GM12865 (cell line): ENCODE results near the gene CEP41.

Experiments
- DNase-seq: peaks from one replicate; pipeline ENCODE4 v3.0.0; 2010; ENCODE audit warnings: low read depth
- H3K4me3 ChIP-seq: 2 replicates; pipeline ENCODE4 v1.5.1; 2011; ENCODE audit warnings: mild to moderate bottlenecking, low read depth, low read length, control low read depth
- TF ChIP-seq, protein P1 (sequence below): IDR thresholded peaks from 2 replicates; pipeline ENCODE4 v1.5.1; 2011; ENCODE audit warnings: low read length, control low read depth, low read depth, inconsistent platforms; ENCODE audit not compliant: insufficient read depth; ENCODE audit errors: missing control alignments

Gene CEP41

GRCh38 chr7:130345725-130346124, 95.1 kb downstream of the CEP41 start:
- no peak overlapping the region for H3K4me3 ChIP-seq
- no peak for DNase-seq
- TF ChIP-seq, protein P1, sequence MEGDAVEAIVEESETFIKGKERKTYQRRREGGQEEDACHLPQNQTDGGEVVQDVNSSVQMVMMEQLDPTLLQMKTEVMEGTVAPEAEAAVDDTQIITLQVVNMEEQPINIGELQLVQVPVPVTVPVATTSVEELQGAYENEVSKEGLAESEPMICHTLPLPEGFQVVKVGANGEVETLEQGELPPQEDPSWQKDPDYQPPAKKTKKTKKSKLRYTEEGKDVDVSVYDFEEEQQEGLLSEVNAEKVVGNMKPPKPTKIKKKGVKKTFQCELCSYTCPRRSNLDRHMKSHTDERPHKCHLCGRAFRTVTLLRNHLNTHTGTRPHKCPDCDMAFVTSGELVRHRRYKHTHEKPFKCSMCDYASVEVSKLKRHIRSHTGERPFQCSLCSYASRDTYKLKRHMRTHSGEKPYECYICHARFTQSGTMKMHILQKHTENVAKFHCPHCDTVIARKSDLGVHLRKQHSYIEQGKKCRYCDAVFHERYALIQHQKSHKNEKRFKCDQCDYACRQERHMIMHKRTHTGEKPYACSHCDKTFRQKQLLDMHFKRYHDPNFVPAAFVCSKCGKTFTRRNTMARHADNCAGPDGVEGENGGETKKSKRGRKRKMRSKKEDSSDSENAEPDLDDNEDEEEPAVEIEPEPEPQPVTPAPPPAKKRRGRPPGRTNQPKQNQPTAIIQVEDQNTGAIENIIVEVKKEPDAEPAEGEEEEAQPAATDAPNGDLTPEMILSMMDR, result no peak

DNA sequence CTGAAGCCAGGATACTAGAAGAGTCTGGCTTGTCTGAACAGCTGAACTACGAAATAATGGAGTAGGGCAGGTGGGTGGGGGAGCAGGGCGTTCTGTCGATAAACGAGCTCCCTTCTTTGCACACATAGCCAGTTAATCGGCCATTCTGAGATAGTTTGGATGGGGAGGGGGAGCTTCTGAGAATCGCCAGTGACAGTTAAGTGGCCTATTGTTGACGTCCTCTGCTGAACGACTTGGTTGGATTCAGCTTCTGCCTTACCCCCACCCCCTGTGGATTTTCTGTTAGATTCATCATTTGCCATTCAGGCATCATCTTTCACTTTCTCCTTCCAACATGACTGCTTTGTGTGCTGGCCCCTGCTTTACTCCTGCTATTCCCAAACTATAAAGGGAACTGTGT, 95.7 kb downstream of the CEP41 start:
- TF ChIP-seq, protein P1, result no peak
- no peak overlapping the region for H3K4me3 ChIP-seq
- DNase-seq, result no peak

- H3K4me3 ChIP-seq, result no peak within 1 kb of the TSS
- TF ChIP-seq, protein P1, result no peak
- DNase-seq, result no peak
These were observed 96.4 kb downstream of the CEP41 start, which contains the start of gene CPA5 for GRCh38 chr7:130344271-130344866. CPA5 (plus strand) TSS chr7:130344816; CDS start chr7:130346486, 1,670 bp downstream.
